GM12801 (cell line): Measurements from ENCODE around the gene KEL.

ENCODE experiments used
- TF ChIP-seq, protein P1 (sequence below): IDR thresholded peaks from one replicate; pipeline ENCODE4 v1.5.1; 2011; ENCODE audit warnings: control low read depth; ENCODE audit not compliant: insufficient read length; ENCODE audit errors: extremely low read depth

The KEL gene

DNA sequence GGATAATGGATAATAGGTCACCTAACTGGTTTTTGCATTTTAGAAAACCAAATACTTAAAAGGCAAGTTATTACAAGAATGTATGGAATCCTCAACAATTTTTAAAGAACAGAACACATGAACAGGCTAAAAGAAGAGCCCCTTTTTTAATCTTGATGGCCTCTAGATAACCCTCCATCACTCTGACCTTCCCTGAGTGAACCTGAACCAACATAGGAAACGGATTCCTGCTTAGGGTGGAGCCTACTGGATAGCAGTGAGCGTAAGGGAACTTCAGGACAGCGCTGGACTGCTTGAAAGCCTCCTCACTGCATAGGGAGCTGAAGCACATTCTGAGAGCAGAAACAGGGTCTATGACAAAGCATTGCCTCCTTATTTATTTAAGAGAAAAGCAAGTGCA, 49.1 kb downstream of the KEL start:
- TF ChIP-seq, protein P1, sequence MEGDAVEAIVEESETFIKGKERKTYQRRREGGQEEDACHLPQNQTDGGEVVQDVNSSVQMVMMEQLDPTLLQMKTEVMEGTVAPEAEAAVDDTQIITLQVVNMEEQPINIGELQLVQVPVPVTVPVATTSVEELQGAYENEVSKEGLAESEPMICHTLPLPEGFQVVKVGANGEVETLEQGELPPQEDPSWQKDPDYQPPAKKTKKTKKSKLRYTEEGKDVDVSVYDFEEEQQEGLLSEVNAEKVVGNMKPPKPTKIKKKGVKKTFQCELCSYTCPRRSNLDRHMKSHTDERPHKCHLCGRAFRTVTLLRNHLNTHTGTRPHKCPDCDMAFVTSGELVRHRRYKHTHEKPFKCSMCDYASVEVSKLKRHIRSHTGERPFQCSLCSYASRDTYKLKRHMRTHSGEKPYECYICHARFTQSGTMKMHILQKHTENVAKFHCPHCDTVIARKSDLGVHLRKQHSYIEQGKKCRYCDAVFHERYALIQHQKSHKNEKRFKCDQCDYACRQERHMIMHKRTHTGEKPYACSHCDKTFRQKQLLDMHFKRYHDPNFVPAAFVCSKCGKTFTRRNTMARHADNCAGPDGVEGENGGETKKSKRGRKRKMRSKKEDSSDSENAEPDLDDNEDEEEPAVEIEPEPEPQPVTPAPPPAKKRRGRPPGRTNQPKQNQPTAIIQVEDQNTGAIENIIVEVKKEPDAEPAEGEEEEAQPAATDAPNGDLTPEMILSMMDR, result no peak

DNA sequence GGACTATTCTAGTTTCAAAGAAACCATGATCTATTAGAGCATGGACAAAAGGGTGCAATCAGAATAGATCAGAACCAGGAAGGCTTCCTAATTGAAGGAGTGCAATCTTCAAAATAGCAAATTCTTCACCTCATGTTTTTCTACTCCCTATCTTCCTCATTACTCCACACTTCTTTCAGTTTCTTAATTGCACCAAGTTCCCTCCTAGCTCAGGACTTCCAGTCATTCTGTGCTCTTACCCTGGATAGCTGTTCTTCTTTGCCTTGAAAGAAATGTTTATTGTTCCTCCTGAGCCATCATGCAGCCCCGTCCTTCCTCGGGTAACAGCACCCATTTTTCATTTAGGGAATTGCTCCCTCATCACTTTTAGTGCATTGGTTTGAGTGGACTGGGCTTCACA, 51.7 kb downstream of the KEL start:
- TF ChIP-seq, protein P1, result no peak

DNA sequence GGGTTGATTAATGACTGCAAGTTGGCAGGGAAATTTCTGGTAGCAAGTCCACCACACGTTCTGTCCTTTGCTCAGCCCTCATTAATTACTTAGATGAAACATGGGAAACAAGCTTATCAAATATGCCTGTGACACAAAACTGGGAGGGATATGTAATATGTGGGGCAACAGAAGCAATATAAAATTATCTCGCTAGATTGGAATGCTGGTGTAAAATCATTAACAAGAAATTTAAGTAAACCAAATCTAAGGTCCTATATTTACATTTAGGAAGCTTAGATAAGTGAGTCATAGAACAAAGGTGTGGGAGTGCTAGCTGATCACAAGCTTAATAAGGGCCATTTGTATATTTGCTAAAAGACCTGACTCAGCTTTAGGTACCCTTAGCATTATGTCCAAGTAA, 52.1 kb downstream of the KEL start:
- TF ChIP-seq, protein P1, result no peak

DNA sequence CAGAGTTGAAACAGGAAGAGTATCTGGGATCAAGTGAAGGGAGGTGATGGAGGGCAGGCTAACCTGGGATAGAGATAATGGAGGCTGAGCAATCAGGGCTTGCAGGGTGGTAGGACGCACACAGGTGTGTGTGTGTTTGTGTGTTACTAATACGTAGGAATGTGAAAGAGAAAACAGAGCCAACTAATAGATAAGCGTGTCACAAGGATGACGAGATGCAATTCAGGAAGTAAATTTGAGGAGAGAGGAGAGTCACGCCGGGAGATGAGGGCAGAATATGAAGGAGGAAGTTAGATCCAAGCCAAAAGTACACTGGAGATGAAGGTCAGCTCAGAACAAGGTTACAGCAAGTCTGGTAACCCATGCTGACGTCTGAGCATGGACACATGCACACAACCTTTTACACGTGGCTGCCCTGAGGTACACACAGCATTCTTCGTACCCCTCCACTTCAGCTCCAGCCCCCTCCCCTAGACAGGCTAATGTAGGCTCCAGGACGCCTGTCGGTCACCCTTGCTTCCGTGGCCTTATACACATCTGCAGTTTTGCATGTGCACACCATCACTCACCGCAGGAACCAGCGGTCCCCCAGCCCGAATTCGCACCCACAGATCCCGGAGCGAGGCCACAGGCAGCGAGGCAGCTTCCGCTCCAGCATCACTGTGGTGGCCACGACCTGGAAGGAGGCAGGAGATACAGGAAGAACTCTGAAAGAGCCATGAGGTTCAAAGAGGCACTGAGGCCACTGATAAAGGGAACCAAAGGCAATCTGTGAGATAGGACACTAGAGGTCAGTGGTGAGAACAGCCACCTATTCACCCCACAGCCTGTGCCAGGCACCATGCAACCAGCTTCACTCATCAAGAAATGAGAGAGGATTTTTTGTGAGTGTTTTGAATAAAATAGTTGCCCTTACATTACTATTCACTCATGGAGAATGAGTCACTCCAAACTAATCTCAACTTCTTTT, 53.0 kb downstream of the KEL start:
- TF ChIP-seq, protein P1, result no peak

DNA sequence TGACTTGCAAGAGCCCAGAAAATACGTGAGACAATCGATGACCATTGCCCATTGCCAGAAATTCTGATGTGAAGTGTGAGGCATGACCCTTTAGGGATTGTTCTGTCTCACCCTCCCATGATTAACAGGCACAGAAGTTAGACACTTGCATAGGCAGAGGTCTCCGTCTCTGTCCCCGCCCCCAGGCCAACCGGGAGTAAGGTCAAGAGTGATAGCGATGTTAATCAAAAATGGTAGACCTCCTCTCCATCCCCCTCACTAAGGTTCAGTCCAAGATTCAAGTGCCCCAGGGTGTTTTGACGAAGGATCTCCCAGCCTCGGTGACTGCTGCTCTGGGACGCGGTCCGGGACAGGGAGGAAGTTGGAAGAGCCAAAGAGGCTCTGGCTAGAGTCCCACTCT, 53.9 kb downstream of the KEL start:
- TF ChIP-seq, protein P1, result no peak

DNA sequence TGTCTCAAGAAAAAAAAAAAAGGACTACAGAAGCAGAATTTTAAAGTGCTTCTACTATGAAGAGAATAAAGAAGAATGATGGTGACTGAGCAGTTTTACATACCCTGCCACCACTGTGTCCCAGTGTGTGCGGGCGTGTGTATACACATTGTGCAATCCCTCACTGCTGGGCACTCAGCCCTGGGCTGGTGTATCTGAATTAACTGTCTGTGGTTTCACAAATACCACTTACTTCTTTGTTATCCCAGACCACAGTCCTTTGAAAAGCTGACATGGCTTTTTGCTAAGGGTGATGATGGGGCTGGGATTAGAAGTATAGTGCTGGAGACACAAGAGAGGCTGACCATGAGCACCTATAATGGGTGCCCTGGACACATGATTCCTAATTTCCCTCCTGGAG, 55.5 kb downstream of the KEL start:
- TF ChIP-seq, protein P1, result no peak

DNA sequence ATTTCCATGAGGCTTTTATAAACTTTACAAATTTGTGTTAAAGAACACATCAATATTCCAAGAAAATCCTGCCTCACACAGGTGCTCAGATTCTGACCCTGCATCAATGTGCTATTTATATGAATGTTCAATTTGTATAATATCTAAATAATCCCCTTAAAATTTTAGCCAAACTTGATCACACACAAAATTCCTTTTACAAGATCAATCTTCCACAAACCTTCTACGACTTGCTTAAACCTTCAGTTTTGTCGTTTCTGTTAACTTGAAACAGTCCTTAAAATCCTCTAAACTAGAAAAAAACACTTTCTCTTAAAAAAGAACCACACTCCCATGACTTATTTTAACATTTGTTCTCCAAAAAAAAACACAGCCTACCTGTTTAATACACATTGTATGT, 56.4 kb downstream of the KEL start:
- TF ChIP-seq, protein P1, result no peak
